Activated T-cell treated with anti-CD3 and anti-CD28 coated beads for 4 hours (primary cell): ENCODE measurements around the gene INTS13.
"Not testable (repeated sequence)": the region's sequence is repeated elsewhere in the genome, so short reads cannot be mapped to it uniquely, and the experiment has no call there.

Experiments used
- DNase-seq: peaks from one replicate; pipeline ENCODE4 v3.0.0-alpha.2; 2020

INTS13 gene, protein sequence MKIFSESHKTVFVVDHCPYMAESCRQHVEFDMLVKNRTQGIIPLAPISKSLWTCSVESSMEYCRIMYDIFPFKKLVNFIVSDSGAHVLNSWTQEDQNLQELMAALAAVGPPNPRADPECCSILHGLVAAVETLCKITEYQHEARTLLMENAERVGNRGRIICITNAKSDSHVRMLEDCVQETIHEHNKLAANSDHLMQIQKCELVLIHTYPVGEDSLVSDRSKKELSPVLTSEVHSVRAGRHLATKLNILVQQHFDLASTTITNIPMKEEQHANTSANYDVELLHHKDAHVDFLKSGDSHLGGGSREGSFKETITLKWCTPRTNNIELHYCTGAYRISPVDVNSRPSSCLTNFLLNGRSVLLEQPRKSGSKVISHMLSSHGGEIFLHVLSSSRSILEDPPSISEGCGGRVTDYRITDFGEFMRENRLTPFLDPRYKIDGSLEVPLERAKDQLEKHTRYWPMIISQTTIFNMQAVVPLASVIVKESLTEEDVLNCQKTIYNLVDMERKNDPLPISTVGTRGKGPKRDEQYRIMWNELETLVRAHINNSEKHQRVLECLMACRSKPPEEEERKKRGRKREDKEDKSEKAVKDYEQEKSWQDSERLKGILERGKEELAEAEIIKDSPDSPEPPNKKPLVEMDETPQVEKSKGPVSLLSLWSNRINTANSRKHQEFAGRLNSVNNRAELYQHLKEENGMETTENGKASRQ

DNA sequence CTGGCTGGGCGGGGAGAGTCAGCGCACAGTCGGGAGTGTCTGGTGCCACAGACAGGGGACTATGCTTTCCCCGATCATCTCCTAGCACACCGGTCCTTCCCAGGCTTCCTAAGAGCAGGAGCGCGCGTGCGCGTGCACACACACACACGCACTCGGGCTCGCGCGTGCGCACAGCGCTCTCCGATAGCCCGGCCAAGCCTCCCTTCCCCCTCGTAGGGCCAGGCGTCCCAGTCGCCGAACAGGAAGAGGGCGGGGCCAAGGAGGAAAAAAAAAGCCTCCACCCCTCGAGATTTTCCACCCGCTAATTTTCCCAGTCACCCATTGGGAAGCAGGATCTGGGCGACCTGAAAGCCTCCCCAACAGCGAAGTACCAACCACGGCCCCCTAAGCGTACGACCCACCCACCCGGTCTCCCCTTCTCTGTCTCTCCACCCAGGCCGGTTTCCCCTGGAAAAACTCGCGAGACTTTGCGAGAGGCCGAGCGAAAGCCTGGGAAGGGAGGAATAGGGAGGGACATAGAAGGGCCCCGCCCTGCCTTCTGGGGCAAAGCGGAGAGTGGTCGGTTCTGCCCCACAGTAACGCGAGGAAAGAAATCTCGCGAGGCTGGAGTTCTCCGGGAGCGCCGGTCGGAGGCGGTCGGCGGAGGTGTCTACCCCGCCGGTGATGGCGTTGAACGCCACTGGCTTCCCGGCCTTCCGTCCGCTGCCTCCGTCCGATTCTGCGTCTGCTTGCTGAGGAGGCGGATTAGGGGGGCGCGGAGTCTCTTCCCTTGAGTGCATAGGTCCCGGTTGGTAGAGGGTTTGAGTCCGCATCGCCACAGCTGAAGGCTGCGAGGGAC, at the start of gene INTS13, which contains the start of gene FGFR1OP2:
TSS of gene INTS13 (minus strand) at position 119 of the 838 bp plus-strand sequence. CDS start 1,178 bp downstream, outside the sequence.
TSS of gene FGFR1OP2 (plus strand) at position 608 of the 838 bp plus-strand sequence. CDS start 15,689 bp downstream, outside the sequence.
- DNase-seq: peak; percentile 96

DNA sequence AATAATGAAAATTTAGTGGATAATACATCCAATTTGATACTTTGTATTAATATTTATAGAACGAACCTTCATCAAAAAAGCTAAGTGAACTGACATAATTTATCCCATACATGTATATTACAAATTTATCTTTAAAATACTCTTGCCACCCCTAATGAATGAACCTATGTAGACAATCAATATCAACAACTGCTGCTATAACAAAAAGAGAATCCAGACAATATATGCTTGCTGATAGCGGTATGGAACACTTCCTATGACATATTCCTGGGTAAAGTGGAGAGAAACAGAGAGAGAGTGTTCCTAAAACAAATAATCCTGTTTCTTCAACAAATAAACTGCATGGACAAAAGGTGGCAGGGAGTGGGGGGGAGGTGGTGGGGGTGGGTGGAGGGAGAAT, 45.1 kb upstream of the INTS13 start:
- no peak for DNase-seq

DNA sequence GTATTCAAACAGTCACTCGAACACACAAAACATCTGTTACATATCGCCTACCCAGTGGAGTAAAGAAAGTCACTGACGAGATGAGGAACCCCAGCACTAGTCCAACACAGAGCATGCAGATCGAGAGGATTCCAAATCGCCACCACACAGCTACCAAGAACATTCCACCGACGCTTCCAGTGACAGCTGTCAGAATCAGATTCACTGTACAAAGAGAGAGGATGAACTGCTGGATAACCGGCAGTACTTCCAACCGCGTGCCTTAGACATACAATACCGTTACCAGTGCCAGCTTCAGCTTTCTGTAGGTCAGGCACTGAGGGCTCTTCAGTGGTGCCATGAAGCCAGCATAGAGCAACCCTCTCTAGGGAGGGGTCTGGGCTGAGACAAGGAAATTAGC, 42.0 kb upstream of the INTS13 start:
- DNase-seq: no peak

DNA sequence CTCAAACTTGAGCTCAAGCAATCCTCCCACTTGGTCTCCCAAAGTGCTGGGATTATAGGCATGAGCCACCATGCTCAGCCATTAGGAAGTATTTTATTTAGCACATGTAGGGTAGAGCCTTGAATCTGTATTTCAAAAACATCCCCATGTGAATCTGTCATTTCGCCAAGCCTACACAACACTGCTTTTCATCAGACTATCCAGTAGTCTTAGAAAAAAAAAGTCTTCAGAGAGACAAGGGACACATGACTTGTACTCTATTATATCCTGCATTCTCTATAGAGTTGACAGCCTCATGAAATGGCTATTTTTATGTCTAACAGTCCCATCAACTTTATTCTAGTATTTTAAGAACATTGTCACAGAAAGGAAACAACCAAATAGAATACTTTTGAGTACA, 41.0 kb upstream of the INTS13 start:
- DNase-seq: no peak

DNA sequence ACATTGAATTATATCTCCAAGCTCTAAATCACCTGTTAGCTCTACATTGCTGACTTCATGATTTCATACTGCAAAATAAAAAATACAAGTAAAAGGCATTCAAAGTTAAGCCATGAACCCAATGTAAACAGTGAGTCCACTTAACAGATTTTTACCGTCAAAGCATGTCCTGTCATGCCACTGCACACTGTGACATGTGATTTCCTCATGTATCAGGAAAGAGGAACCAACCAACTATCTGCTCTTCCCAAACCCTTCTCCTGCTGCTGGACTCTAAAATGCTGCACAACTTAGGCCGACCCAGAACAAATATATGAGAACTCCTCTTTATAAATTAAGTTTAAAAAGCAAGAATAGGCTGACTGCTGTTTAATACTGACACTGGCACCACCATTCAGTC, 38.9 kb upstream of the INTS13 start:
- DNase-seq: no peak

DNA sequence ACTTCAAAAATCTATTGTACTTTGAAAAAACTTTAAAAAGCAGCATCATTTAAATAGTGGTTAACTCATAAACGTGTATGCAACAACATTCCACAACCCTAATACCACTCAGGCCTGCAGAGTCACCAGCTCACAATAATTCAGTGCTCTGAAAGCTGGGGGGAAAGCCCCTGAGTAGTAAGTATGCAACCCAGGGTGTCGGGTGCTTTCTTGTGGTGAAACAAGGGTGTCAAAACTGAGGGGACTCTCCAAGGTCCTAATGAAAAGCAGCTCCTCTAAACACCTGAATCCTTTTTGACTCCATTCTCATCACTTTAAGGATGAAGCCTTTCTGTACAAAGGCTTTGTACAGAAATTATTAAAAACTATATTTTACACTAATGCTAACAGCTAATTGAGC, 34.2 kb upstream of the INTS13 start:
- DNase-seq: peak; percentile 23

DNA sequence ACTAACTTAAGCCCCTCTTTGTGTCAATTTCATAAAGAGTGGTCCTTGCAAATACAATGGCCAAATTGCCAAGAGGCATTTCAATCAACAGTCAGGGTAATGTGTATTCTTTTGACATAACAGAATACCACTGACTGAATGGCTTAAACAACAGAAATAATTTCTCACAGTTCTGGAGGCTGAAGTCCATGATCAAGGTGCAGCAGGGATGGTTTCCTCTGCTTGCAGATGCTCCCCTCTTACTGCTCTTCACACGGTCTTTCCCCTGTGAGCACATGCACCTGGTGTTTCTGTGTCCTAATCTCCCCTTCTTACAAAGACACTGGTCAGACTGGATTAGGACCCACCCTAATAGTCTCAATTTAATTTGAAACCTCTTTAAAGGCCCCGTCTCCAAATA, 32.4 kb upstream of the INTS13 start:
- DNase-seq: no peak

DNA sequence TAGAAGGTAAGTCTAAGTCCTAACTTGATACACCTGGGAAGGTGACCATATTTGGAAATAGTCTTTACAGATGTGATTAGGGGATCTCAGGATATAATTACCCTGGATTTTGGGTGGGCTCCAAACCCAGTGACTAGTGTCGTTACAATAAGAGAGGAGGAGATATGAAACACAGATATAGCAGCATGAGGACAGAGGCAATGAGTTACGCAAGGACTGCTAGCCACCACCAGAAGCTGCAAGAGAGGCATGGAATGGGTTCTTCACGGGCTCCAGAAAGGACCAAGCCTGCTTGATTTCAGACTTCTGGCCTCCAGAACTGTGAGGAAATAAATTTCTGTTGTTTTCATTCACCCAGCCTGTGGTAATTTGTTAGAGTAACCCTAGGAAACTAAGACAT, 29.1 kb upstream of the INTS13 start:
- no peak for DNase-seq

DNA sequence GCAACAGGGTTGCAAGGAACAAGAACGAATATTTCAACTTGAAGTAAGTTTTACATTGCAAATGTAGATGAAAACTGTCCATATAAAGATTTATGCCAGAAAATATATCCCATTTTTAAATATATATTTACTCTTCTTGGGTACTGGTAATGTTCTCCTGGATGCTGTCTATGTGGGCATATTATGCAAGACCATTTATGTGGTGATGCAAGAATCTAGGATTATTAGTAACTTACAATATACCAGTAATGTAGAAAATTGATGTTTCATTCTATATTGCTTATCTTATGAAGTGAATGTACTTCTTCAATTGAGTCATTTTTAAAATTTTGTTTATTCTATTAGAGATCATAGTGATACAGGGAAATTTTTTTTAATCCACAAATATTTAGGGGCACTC, 25.6 kb upstream of the INTS13 start:
- no peak for DNase-seq

DNA sequence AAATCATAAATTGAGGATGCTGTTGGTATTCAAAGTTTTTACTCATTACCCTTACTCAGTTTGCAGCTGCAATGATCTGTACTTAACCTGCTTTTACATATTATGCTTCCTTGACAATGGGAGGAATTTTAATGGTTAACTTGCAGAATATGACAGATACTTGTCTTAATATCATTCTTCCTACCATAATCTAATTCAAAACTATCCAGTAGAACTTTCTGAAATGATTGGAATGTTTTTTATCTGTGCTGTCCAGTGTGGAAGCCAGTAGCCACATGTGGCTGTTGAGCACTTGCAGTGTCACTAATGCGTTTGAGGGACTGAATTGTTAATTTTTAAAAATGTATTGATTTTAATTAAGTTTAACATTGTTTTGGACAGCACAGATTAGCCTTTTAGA, 24.0 kb upstream of the INTS13 start:
- DNase-seq: no peak

DNA sequence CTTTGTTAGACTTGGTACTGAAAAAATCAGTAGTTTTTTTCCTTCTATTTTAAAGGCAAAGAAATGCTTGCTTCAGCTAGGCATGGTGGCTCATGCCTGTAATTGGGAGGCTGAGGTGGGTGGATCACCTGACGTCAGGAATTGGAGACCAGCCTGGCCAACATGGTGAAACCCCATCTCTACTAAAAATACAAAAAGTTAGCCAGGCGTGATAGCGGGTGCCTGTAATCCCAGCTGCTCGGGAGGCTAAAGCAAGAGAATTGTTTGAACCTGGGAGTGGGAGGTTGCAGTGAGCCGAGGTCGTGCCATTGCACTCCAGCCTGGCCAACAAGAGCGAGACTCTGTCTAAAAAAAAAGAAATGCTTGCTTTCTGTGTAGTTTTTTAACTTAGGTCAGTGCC, 23.6 kb upstream of the INTS13 start:
- DNase-seq: not testable (repeated sequence)

DNA sequence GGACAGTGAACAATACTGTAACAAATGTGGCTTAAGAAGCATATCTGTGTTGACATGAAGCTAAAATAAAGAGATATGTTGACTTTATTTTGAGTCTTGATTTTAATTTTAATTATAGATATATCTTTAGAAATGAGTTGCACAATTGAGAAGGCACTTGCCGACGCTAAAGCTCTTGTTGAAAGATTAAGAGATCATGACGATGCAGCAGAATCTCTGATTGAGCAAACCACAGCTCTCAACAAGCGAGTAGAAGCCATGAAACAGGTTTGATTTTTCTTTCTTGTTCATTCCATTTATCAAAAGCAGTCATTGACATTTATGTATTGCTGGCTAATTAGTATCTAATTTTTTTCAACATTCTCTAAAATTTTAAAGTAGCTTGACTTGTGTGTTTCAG, 16.2 kb upstream of the INTS13 start:
- DNase-seq: no peak

DNA sequence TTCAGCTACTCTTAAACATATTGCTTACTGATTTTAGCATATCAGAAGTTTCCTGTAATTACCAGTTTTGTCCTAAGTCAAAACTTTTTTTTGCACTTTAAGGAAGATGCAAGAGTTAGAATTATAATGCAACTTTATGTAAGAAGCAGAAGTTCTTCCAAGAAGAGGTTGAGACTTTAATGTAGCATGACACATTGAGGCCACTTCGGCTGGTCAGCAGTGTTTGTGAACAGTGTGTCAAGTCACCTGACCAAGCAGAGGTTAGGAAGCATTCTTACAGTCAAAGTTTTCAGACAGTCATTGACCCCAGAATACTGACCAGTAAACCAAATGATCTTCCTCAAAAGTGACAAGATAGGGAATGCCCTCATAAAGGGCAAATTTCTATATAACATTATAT, 15.7 kb upstream of the INTS13 start:
- no peak for DNase-seq

DNA sequence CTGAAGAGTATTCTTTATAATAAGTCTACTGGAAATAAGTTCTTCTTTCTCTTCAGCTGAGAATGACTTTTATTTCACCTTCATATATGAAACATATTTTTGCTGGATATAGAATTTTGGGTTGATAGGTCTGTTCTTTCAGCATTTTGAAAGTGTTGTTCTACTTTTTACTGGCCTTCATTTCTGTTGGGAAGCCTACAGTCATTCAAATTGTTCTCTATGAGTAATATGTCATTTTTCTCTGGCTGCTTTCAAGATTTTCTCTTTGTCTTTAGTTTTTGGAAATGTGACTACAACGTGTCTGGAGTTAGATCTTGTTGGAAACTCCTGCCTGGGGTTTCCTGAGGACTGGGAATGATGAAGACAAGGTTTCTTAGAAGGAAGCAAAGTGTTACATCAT, 10.5 kb upstream of the INTS13 start:
- no peak for DNase-seq

DNA sequence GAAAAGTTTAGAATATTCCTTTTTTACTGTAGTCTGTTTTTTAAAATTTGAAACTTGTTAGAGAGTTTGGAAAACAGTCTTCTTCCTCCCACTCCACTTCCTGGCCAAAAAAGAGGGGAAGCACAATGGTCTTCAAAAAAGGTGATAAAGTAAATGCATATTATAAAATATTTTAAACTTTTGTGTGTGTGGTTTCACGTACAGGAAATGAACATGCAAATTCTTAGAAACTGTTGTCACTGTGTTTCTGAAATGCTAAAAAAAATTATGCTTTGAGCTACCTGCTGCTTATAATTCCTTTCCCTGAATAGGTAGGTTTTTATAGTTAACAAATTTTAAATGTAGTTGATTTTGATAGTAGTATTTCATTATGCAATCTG, 3.4 kb upstream of the INTS13 start:
- no peak for DNase-seq

DNA sequence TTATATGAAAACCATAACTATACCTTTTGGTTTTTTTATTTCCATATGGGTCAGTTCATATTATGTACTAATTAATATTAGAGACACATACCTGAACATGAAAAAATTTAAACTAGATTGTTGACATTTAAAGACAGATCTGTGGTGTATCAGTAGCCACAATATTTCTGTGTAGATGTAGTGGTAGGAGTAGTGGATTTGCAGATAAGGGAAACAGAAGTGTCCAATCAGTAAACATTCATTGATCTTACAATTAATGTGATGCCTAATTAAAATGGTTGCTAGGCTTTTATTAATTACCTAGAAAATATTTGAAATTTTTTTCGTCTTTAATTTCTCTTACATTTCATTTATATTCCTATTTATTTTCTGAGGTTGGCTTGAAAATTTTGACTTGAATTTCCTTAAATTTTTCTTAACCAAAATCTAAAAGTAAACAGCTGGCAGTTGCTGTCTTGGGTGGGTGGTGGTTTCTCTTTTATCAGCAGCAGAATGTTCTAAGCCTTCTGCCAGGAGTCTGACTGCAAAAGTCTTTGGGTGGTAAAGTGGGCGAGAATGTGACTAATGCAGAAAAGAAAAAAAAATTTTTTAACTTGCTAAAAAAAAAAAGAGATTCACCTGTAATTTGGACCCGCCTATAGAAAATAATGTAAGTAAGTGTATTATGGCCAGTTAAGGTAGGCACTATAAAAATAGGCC, 2.9 kb upstream of the INTS13 start:
- DNase-seq: peak; percentile 23

DNA sequence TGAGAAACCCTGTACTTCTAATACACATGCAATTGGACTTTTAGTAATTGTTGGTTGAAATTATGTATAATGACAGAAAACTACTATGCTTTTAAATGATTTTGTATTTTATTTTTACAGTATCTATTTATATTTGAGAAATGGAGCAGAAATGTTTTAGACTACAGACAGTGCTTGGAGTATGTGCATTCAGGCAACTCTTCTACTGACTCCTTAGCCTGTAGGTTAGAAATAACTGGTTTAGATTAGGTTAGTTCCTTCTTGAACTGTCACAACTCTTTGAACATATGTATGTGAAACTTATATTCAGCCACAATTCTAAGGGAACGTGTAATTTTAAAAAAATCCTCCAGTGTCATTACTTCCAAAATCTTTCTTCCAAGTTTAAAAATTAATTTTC, 2.2 kb upstream of the INTS13 start:
- DNase-seq: no peak

DNA sequence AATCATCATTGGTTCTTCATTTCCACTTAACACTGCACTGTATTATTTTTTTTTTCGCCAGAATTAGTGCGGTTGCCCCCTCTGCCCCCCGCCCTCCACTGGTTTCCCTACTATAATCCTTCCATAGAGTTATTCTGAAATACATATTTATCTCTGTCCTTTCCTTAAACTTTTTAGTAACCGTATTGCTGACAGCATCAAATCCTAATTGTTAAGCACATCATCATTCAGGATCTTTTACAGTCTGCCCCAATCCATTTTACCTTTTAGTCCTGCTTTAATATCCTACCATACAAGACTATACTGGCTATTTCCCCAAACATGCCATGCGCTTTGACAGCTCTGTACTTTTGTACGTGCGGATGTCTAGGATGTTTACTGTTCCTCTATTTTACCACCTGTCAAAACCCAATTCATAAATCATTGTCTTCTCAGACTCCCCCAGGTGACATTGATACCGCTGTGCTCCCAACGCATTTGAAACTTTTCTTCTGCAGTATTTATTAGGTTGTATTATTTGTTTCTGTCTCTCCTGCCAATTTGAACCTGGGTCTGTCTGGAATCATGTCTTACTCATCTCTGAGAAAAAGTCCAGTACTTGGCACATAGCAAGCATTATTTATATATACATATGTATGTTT, 1.5 kb upstream of the INTS13 start:
- DNase-seq: no peak

DNA sequence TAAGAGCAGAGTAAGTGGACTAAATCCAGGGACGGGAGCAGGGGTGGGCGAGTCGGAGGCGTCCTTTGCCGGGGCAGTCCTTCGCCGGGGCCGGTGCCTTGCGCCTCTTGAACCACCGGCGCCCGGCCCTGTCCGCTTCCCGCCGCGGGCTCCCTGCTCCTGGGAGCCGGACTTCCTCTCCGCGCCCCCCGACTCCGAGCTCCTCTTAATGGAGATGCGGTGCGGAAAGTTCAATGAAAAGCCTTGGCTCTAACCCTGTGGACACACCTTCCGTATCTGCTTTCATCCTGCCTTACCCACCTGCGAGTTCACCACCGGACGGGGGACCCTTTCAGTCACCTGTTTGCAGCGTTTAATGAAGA, 901 bp upstream of the INTS13 start:
- no peak for DNase-seq

DNA sequence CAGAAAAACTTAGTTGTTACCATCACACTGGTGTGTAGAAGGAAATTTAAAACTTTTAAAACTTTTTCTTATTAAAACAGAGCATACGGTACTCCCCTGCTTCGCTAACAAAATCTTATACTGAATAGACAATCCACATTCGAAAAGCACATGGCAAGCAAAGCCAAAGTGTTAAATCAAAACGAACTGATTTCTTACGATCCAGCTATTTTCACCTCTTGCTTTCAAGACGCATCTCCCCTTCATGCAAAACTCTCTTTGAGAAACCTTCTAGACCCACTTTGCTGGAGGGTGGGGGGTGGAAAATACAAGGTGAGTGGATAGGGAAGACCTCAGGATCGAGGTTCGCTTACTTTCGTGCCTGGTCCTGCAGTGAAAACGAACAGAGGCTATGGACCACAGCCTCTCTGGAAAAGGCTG, 328 bp downstream of the INTS13 start:
- DNase-seq: no peak

DNA sequence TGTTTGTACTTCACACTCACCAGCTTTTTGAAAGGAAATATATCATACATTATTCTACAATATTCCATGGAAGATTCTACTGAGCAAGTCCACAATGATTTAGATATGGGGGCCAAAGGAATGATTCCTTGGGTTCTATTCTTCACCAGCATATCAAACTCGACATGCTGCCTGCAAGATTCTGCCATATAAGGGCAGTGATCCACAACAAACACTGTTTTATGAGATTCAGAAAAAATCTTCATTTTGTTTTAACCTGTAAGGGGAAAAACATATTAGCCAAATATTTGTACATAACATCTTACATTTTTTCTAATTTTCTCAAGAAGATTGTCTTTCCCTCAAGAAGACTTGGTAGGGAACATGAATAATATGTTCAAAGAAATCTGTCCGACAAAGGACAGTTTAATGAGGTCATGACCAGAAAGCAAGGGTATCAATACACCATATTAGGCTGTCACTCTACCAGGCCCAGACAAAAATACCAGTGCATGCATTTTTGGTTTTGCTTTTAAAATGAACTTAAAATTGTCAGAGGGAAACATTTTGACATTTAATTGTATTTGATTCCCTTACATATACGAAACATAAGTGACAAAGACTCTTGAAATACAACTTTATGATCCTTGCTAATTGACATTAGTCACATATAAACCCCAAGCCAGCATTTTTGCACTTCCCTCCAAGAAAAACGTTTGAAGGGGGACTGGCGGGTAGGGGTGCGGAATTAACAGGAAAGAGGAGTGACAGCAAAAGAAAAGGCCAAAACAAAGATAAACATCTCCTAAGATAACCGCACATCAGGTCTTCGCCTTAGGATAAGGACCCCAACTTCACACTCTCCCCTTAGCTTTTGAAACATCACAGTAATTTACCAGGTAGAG, 980 bp downstream of the INTS13 start:
- no peak for DNase-seq
